DND-41 (cell line): ENCODE results near the gene GLTPD2.
"Not testable (repeated sequence)": the region's sequence is repeated elsewhere in the genome, so short reads cannot be mapped to it uniquely, and the experiment has no call there.

Experiments used
- ATAC-seq: fragments of 200-7000 bp; cut with Tn5 transposase; 3 replicates; pipeline ENCODE4 v1.9.1; 2021; ENCODE audit warnings: low read depth; ENCODE audit not compliant: insufficient read depth
- DNase-seq: peaks from one replicate; pipeline ENCODE4 v3.0.0-alpha.2; 2020
- H2AFZ ChIP-seq: 2 replicates; pipeline ENCODE4 v1.6.0; 2012; ENCODE audit warnings: low read depth, low read length
- H3K27ac ChIP-seq: 2 replicates; pipeline ENCODE4 v1.5.1; 2012; ENCODE audit warnings: low read length, inconsistent platforms
- H3K27me3 ChIP-seq: fragments of 200-600 bp; sonication (generic); 2 replicates; pipeline ENCODE4 v1.6.0; 2012; ENCODE audit warnings: low read length, mild to moderate bottlenecking, inconsistent platforms; ENCODE audit not compliant: insufficient read depth, poor library complexity
- H3K36me3 ChIP-seq: 2 replicates; pipeline ENCODE4 v1.5.1; 2012; ENCODE audit warnings: low read length, inconsistent platforms; ENCODE audit not compliant: insufficient read depth
- H3K4me1 ChIP-seq: 2 replicates; pipeline ENCODE4 v1.5.1; 2012; ENCODE audit warnings: mild to moderate bottlenecking, low read length; ENCODE audit not compliant: insufficient read depth
- H3K4me2 ChIP-seq: 2 replicates; pipeline ENCODE4 v1.6.0; 2012; ENCODE audit warnings: mild to moderate bottlenecking, moderate library complexity, low read length, inconsistent platforms; ENCODE audit not compliant: insufficient read depth
- H3K4me3 ChIP-seq, 2 experiments: fragments of 200-600 bp in 1 of 2; shearing (Covaris generic) in 1 of 2; 2 replicates each; pipeline ENCODE4 v1.5.1; 2012 to 2016; ENCODE audit warnings: inconsistent platforms in 2 of 2, low read length in 2 of 2, mild to moderate bottlenecking in 2 of 2, low read depth in 1 of 2, moderate library complexity in 1 of 2
- H3K79me2 ChIP-seq: 2 replicates; pipeline ENCODE4 v1.6.0; 2012; ENCODE audit warnings: low read length, inconsistent platforms; ENCODE audit not compliant: insufficient read depth
- H3K9ac ChIP-seq: 2 replicates; pipeline ENCODE4 v1.6.0; 2012; ENCODE audit warnings: low read depth, mild to moderate bottlenecking, inconsistent platforms, low read length, moderate library complexity
- H3K9me3 ChIP-seq: 2 replicates; pipeline ENCODE4 v1.5.1; 2012; ENCODE audit warnings: low read length, moderate library complexity, mild to moderate bottlenecking, inconsistent platforms; ENCODE audit not compliant: insufficient read depth, severe bottlenecking
- H4K20me1 ChIP-seq: 2 replicates; pipeline ENCODE4 v1.6.0; 2012; ENCODE audit warnings: low read length; ENCODE audit not compliant: insufficient read depth
- CTCF ChIP-seq: IDR thresholded peaks from 2 replicates; pipeline ENCODE4 v1.5.1; 2012; ENCODE audit warnings: borderline replicate concordance, low read length, moderate library complexity, mild to moderate bottlenecking; ENCODE audit not compliant: poor library complexity, severe bottlenecking; ENCODE audit errors: extremely low read depth
- EZH2 ChIP-seq: IDR thresholded peaks from 3 replicates; pipeline ENCODE4 v1.6.1; 2012; ENCODE audit warnings: borderline replicate concordance, low read depth, mild to moderate bottlenecking, moderate library complexity, low read length, inconsistent platforms; ENCODE audit not compliant: severe bottlenecking

GLTPD2 gene

DNA sequence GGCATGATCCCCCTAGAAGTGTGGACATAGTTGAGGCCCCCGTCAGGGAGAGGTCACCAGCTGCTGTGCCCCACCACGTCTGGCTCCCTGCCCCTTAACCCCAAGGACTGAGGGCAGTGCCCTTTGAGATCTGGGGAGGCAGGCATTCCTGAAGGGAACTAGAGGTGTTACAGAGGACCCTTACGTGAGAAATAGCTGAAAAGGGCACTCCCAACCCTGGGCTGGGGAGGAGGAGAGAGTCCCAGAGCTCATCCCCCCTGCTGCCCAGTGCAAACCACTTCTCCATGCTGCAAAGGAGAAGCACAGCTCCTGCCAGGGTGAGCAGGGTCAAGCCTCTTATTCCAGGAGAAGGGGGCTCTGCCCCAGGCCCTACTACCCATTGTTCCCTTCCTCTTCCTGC, 34.1 kb downstream of the GLTPD2 start:
- Histone ChIP-seq H3K4me1 (no peaks in the 10 kb centered on the region), H3K4me3 (no peak overlapping the region), H3K9ac (no peak overlapping the region), H3K79me2 (no peaks in the 10 kb centered on the region), H3K36me3 (no peaks in the 10 kb centered on the region), H3K4me2 (no peak overlapping the region), H4K20me1 (no peaks in the 10 kb centered on the region), H3K27me3 (no peaks in the 10 kb centered on the region), H3K9me3 (no peaks in the 10 kb centered on the region), H3K27ac (no peak overlapping the region), H2AFZ (no peak overlapping the region)
- no peak for DNase-seq
- ATAC-seq, result no peak
- TF ChIP-seq CTCF (no peak), EZH2 (no peak)

- H3K9me3 ChIP-seq, result no peaks in the 10 kb centered on the region
- no peaks in the 10 kb centered on the region for H3K4me1 ChIP-seq
- no peaks in the 10 kb centered on the region for H3K27me3 ChIP-seq
- ATAC-seq, result no peak
- H3K79me2 ChIP-seq, result no peaks in the 10 kb centered on the region
- no peak overlapping the region for H3K4me2 ChIP-seq
- no peaks in the 10 kb centered on the region for H3K36me3 ChIP-seq
- no peak overlapping the region for H3K27ac ChIP-seq
- no peak overlapping the region for H2AFZ ChIP-seq
- DNase-seq, result no peak
- no peaks in the 10 kb centered on the region for H4K20me1 ChIP-seq
- no peak overlapping the region for H3K4me3 ChIP-seq
- TF ChIP-seq CTCF, result no peak
- no peak for TF ChIP-seq EZH2
- H3K9ac ChIP-seq, result no peak overlapping the region
Measured at GRCh38 chr17:4823373-4824089, 34.8 kb downstream of the GLTPD2 start.

- peaks cover under 1% of the 10 kb centered on the region for H3K4me1 ChIP-seq
- no peaks in the 10 kb centered on the region for H4K20me1 ChIP-seq
- no peak for ATAC-seq
- no peak overlapping the region for H3K27ac ChIP-seq
- no peak overlapping the region for H3K4me3 ChIP-seq
- TF ChIP-seq CTCF (no peak), EZH2 (no peak)
- no peak overlapping the region for H2AFZ ChIP-seq
- H3K9me3 ChIP-seq, result no peaks in the 10 kb centered on the region
- no peaks in the 10 kb centered on the region for H3K79me2 ChIP-seq
- H3K27me3 ChIP-seq, result no peaks in the 10 kb centered on the region
- no peaks in the 10 kb centered on the region for H3K36me3 ChIP-seq
- H3K4me2 ChIP-seq, result no peak overlapping the region
- DNase-seq, result no peak
- no peak overlapping the region for H3K9ac ChIP-seq
Measured at GRCh38 chr17:4827399-4827798, 38.6 kb downstream of the GLTPD2 start.

DNA sequence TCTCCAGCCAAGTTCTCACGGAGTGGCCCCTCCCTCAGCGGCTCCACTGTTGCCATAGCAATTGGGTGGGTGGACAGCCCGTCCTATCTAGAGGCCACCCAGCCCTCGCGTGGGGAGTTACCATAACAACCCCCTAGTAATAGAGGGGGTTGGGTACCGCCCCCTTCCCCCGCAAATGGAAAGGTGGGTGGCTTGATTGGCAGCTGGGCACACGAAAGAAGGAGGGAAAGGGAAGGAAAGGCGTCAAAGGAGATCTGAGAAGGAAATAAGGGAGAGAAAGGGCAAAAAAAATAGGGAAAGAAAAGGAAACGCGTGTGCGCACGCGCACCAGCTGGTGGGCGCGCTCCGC, 44.0 kb downstream of the GLTPD2 start:
- peak; percentile 10; the same call in 2 of the 3 replicates for ATAC-seq
- peaks cover 21% of the 10 kb centered on the region for H3K4me1 ChIP-seq
- H3K9ac ChIP-seq, result peak overlapping the region; percentile 82
- H4K20me1 ChIP-seq, result peaks cover 33% of the 10 kb centered on the region
- H3K9me3 ChIP-seq, H3K27me3 ChIP-seq, DNase-seq, H3K36me3 ChIP-seq: not testable (repeated sequence)
- peak overlapping the region; percentile 77 for H2AFZ ChIP-seq
- peak overlapping the region; percentile 94 for H3K4me2 ChIP-seq
- H3K27ac ChIP-seq, result peak overlapping the region; percentile 64
- peaks cover 39% of the 10 kb centered on the region for H3K79me2 ChIP-seq
- H3K4me3 ChIP-seq, result peak overlapping the region; percentile 76 to 89; a peak in 3 of 4 replicates
